ENCODE data around the gene SH3PXD2A.

SH3PXD2A gene

DNA sequence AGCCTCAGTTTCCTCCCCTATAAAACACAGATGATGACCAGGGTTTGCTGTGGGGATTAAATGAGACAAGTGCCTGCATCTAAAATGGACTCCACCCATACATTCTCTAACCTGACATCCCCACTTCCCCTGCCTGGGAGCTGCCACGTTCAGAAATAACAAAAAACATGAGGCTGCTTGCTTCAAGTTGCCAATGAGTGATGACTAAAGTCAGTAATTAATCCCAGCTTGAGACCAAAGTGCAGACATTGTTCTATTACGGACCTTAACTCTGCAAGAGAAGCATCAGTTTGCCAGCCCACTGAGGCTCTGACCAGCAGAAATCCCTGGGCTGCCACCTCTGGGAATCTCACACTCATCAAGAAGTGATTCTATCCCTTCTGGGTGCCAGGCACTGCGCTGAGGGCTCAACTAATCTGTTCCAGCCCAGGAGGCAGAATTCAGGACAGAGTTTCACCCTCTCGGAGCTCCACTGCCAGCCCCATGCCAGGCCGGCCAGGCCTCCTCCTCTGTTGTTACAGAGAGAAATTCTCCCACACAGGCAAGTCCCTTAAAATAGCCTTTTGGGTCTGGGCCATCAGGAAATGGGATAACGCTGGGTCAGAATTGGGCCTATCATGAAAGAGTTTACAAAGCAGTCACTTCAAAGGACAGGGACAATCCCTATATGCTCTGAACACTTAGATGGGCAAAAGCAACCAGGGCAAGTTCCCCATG, 11.4 kb downstream of the SH3PXD2A start:
- no peak for TF ChIP-seq CTCF (conservative IDR thresholded peaks at IDR 0.05; ENCODE audit: low read depth, low read length)
- Histone ChIP-seq H3K27ac (no peak overlapping the region), H3K79me2 (ENCODE audit: insufficient read depth, low read depth) (no peaks in the 10 kb centered on the region), H3K36me3 (ENCODE audit: insufficient read depth) (no peaks in the 10 kb centered on the region), H3K27me3 (ENCODE audit: insufficient read depth, low read depth) (no peaks in the 10 kb centered on the region), H3K4me2 (no peak overlapping the region), H3K4me1 (ENCODE audit: low read depth, poor library complexity, severe bottlenecking) (no peaks in the 10 kb centered on the region), H4K20me1 (ENCODE audit: insufficient read depth) (no peaks in the 10 kb centered on the region), H3K4me3 (IDR thresholded peaks at IDR 0.05; ENCODE audit: insufficient read depth, low read depth, low read length) (no peak overlapping the region), H2AFZ (ENCODE audit: low read depth) (no peak overlapping the region), H3K9ac (no peak overlapping the region)

- no peak overlapping the region for H3K27ac ChIP-seq
These were observed 12.3 kb downstream of the SH3PXD2A start for GRCh38 chr10:103843045-103843444.

DNA sequence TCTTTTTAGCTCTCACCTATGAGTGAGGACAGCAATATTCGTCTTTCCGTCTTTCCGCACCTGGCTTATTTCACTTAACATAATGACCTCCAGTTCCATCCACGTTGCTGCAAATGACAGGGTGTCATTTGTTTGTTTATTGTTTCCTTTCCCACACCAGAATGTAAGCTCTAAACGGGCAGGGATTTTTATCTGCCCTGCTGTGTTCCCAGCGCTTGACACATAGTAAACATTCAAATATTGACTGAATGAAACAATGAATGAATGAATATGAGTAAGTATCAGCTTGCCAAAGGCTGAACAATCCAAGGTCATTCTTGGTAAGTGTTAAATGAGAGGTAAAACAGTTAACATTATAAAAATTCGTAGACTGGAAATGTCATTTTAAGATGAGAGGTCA, 12.8 kb downstream of the SH3PXD2A start:
- no peak overlapping the region for H3K9ac ChIP-seq
- H2AFZ ChIP-seq (ENCODE audit: low read depth) = no peak overlapping the region
- no peak overlapping the region for H3K4me3 ChIP-seq (IDR thresholded peaks at IDR 0.05; ENCODE audit: insufficient read depth, low read depth, low read length)
- no peak overlapping the region for H3K4me2 ChIP-seq
- no peaks in the 10 kb centered on the region for H3K27me3 ChIP-seq (ENCODE audit: insufficient read depth, low read depth)
- H3K4me1 ChIP-seq (ENCODE audit: low read depth, poor library complexity, severe bottlenecking) = no peaks in the 10 kb centered on the region
- no peaks in the 10 kb centered on the region for H3K36me3 ChIP-seq (ENCODE audit: insufficient read depth)
- TF ChIP-seq CTCF (conservative IDR thresholded peaks at IDR 0.05; ENCODE audit: low read depth, low read length) = no peak
- H3K27ac ChIP-seq = no peak overlapping the region
- H4K20me1 ChIP-seq (ENCODE audit: insufficient read depth) = no peaks in the 10 kb centered on the region
- no peaks in the 10 kb centered on the region for H3K79me2 ChIP-seq (ENCODE audit: insufficient read depth, low read depth)

More at GRCh38 chr10:103843045-103843444, 12.3 kb downstream of the SH3PXD2A start:
- no peak for TF ChIP-seq CTCF (conservative IDR thresholded peaks at IDR 0.05; ENCODE audit: low read depth, low read length)
- H3K4me3 ChIP-seq (IDR thresholded peaks at IDR 0.05; ENCODE audit: insufficient read depth, low read depth, low read length) = no peak overlapping the region
- no peak overlapping the region for H3K4me2 ChIP-seq
- no peaks in the 10 kb centered on the region for H3K79me2 ChIP-seq (ENCODE audit: insufficient read depth, low read depth)
- no peak overlapping the region for H2AFZ ChIP-seq (ENCODE audit: low read depth)
- H3K4me1 ChIP-seq (ENCODE audit: low read depth, poor library complexity, severe bottlenecking) = no peaks in the 10 kb centered on the region
- H3K27me3 ChIP-seq (ENCODE audit: insufficient read depth, low read depth) = no peaks in the 10 kb centered on the region
- no peak overlapping the region for H3K9ac ChIP-seq
- no peaks in the 10 kb centered on the region for H3K36me3 ChIP-seq (ENCODE audit: insufficient read depth)
- H4K20me1 ChIP-seq (ENCODE audit: insufficient read depth) = no peaks in the 10 kb centered on the region

- H4K20me1 ChIP-seq (ENCODE audit: insufficient read depth) = no peaks in the 10 kb centered on the region
- no peaks in the 10 kb centered on the region for H3K79me2 ChIP-seq (ENCODE audit: insufficient read depth, low read depth)
These were observed 13.9 kb downstream of the SH3PXD2A start for GRCh38 chr10:103841519-103841918.

More at GRCh38 chr10:103841519-103841918, 13.9 kb downstream of the SH3PXD2A start:
- no peak for TF ChIP-seq CTCF (conservative IDR thresholded peaks at IDR 0.05; ENCODE audit: low read depth, low read length)
- Histone ChIP-seq H3K36me3 (ENCODE audit: insufficient read depth) (no peaks in the 10 kb centered on the region), H3K9ac (no peak overlapping the region), H3K27ac (no peak overlapping the region), H3K4me2 (no peak overlapping the region), H3K27me3 (ENCODE audit: insufficient read depth, low read depth) (no peaks in the 10 kb centered on the region), H2AFZ (ENCODE audit: low read depth) (no peak overlapping the region), H3K4me1 (ENCODE audit: low read depth, poor library complexity, severe bottlenecking) (no peaks in the 10 kb centered on the region), H3K4me3 (IDR thresholded peaks at IDR 0.05; ENCODE audit: insufficient read depth, low read depth, low read length) (no peak overlapping the region)

Measured in KMS-11 (cell line).